HEK293 (cell line): ENCODE results near the gene IFT122.

ENCODE experiments used
- KLF16 ChIP-seq: fragments of 450-650 bp; formaldehyde crosslinking; IDR thresholded peaks from 2 replicates; pipeline ENCODE4 v1.5.1; 2017; ENCODE audit warnings: missing biosample characterization, missing genetic modification characterization
- ZNF140 ChIP-seq: fragments of 450-650 bp; formaldehyde crosslinking; IDR thresholded peaks from 2 replicates; pipeline ENCODE4 v1.5.1; 2016; ENCODE audit warnings: missing biosample characterization, missing genetic modification characterization
- ZNF274 ChIP-seq, 2 experiments: fragments of 200-500 bp in 1 of 2; fragments of 450-650 bp in 1 of 2; sonication (Bioruptor generic) in 1 of 2; formaldehyde crosslinking in 1 of 2; IDR thresholded peaks; 2 replicates each; pipeline versions ENCODE4 v1.5.1 to v1.6.1; 2014 to 2016; ENCODE audit warnings: borderline replicate concordance in 1 of 2, inconsistent platforms in 1 of 2, low read length in 1 of 2, missing biosample characterization in 1 of 2, missing genetic modification characterization in 1 of 2
- ZNF501 ChIP-seq: fragments of 450-650 bp; formaldehyde crosslinking; IDR thresholded peaks from 2 replicates; pipeline ENCODE4 v1.5.1; 2016; ENCODE audit warnings: missing biosample characterization, missing genetic modification characterization
- TF ChIP-seq, protein P1 (sequence below): fragments of 450-650 bp; formaldehyde crosslinking; IDR thresholded peaks from 2 replicates; pipeline ENCODE4 v1.5.1; 2016; ENCODE audit warnings: missing biosample characterization, missing genetic modification characterization

DNA sequence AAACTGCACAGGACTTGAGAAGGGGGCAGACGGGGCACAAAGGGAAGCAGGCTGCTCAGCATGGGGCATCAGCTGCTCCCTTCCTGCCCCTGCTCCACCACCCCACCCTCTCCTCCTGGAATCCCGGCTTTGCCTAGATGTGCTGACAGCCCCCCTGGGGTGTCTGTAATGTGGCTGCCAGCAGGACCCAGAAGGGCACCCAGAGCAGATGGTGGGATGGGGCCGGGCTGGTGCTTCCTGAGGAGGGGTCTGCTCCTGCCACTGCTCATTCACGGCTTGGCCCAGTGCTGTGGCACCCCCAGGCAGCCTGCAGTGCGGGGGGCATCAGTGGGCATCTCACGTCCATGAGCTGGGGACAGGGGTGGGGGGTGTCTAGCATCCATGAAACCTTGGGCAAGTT lies 113.1 kb downstream of the IFT122 start:
- TF ChIP-seq, protein P1, sequence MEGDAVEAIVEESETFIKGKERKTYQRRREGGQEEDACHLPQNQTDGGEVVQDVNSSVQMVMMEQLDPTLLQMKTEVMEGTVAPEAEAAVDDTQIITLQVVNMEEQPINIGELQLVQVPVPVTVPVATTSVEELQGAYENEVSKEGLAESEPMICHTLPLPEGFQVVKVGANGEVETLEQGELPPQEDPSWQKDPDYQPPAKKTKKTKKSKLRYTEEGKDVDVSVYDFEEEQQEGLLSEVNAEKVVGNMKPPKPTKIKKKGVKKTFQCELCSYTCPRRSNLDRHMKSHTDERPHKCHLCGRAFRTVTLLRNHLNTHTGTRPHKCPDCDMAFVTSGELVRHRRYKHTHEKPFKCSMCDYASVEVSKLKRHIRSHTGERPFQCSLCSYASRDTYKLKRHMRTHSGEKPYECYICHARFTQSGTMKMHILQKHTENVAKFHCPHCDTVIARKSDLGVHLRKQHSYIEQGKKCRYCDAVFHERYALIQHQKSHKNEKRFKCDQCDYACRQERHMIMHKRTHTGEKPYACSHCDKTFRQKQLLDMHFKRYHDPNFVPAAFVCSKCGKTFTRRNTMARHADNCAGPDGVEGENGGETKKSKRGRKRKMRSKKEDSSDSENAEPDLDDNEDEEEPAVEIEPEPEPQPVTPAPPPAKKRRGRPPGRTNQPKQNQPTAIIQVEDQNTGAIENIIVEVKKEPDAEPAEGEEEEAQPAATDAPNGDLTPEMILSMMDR = no peak
- no peak for TF ChIP-seq KLF16 (tag by site-specific recombination)
- no peak for TF ChIP-seq ZNF140 (tag by site-specific recombination)
- no peak for TF ChIP-seq ZNF274 (IDR thresholded peaks at IDR 0.05; ENCODE audit: low read length)
- TF ChIP-seq ZNF274 (tag by site-specific recombination; IDR thresholded peaks at IDR 0.05; ENCODE audit: borderline replicate concordance) = no peak
- no peak for TF ChIP-seq ZNF501
